ENCODE results near the gene ITGB3BP.
A peak's percentile ranks its signal among the peaks of the same experiment; 100 is the strongest.

The ITGB3BP gene

DNA sequence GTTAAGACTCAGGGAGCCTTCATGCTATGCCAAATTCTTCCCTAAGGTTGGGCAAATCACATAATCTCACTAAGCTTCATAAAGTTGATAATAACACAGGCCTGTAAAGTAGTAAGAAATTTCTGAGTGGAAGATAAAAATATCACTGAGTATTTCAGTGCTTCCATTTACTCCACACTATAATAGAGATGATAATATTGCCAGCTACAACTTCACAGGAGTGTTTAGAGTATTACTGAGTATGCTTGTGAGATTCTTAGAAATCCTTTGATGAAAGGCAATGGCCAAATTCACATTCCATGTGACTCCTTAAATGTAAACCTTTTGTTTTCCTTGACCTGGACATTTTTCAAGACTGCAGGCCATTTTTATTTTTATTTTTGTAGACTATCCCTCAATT, 10.4 kb downstream of the ITGB3BP start:
- no peak for ATAC-seq (ENCODE audit: low read depth)
- Histone ChIP-seq H3K27ac (ENCODE audit: poor library complexity, severe bottlenecking) (no peak overlapping the region), H3K27me3 (ENCODE audit: insufficient read depth, poor library complexity, severe bottlenecking) (no peaks in the 10 kb centered on the region), H3K36me3 (ENCODE audit: low read depth) (peaks cover 45% of the 10 kb centered on the region), H3K9me3 (ENCODE audit: severe bottlenecking) (no peaks in the 10 kb centered on the region), H3K4me1 (ENCODE audit: insufficient read depth, poor library complexity, severe bottlenecking) (no peaks in the 10 kb centered on the region), H3K4me3 (ENCODE audit: severe bottlenecking) (no peak overlapping the region)
- no peak for DNase-seq (ENCODE audit: low spot score)
- TF ChIP-seq, protein P1, sequence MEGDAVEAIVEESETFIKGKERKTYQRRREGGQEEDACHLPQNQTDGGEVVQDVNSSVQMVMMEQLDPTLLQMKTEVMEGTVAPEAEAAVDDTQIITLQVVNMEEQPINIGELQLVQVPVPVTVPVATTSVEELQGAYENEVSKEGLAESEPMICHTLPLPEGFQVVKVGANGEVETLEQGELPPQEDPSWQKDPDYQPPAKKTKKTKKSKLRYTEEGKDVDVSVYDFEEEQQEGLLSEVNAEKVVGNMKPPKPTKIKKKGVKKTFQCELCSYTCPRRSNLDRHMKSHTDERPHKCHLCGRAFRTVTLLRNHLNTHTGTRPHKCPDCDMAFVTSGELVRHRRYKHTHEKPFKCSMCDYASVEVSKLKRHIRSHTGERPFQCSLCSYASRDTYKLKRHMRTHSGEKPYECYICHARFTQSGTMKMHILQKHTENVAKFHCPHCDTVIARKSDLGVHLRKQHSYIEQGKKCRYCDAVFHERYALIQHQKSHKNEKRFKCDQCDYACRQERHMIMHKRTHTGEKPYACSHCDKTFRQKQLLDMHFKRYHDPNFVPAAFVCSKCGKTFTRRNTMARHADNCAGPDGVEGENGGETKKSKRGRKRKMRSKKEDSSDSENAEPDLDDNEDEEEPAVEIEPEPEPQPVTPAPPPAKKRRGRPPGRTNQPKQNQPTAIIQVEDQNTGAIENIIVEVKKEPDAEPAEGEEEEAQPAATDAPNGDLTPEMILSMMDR (IDR thresholded peaks at IDR 0.05; ENCODE audit: poor library complexity, severe bottlenecking): no peak

DNA sequence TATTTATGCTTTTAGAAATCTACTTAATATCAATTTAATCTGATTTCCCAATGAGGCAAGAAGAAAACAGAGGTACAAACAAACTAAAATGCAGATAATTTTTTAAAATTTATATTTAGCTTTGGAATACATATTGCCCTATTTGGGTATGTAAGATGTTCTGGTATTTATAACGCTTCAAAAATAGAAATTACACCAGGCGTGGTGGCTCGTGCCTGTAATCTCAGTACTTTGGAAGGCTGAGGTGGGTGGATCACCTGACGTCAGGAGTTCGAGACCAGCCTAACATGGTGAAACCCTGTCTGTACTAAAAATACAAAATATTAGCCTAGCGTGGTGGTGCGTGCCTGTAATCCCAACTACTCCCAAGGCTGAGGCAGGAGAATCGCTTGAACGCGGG, 13.3 kb downstream of the ITGB3BP start:
- Histone ChIP-seq H3K9me3 (ENCODE audit: severe bottlenecking) (no peaks in the 10 kb centered on the region), H3K4me3 (ENCODE audit: severe bottlenecking) (no peak overlapping the region), H3K4me1 (ENCODE audit: insufficient read depth, poor library complexity, severe bottlenecking) (no peaks in the 10 kb centered on the region), H3K36me3 (ENCODE audit: low read depth) (peaks cover 52% of the 10 kb centered on the region), H3K27me3 (ENCODE audit: insufficient read depth, poor library complexity, severe bottlenecking) (no peaks in the 10 kb centered on the region), H3K27ac (ENCODE audit: poor library complexity, severe bottlenecking) (no peak overlapping the region)
- TF ChIP-seq, protein P1 (IDR thresholded peaks at IDR 0.05; ENCODE audit: poor library complexity, severe bottlenecking): no peak
- DNase-seq (ENCODE audit: low spot score) (no peak), ATAC-seq (ENCODE audit: low read depth) (no peak)

DNA sequence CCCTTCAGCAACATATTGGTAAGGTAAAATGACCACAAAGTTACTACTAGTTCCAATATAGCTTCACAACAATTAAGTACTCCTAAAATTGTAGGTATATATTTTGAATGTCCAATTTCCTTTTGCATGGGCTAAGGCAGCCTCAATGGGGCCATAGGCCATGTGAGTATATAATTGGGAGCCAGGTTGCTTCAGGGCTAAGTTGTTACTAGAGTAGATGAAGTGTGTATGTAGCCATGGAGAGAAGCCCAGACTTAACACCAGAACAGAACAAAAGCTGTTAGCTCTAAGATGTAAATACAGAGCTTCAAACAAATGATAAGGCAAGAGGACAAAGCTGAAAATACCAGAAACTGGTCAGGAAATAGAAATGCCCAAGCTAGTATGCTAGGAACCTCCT, 16.2 kb downstream of the ITGB3BP start:
- DNase-seq (ENCODE audit: low spot score) (no peak), ATAC-seq (ENCODE audit: low read depth) (no peak)
- Histone ChIP-seq H3K36me3 (ENCODE audit: low read depth) (peaks cover 42% of the 10 kb centered on the region), H3K27ac (ENCODE audit: poor library complexity, severe bottlenecking) (no peak overlapping the region), H3K4me3 (ENCODE audit: severe bottlenecking) (no peak overlapping the region), H3K9me3 (ENCODE audit: severe bottlenecking) (no peaks in the 10 kb centered on the region), H3K4me1 (ENCODE audit: insufficient read depth, poor library complexity, severe bottlenecking) (no peaks in the 10 kb centered on the region), H3K27me3 (ENCODE audit: insufficient read depth, poor library complexity, severe bottlenecking) (no peaks in the 10 kb centered on the region)
- TF ChIP-seq, protein P1 (IDR thresholded peaks at IDR 0.05; ENCODE audit: poor library complexity, severe bottlenecking): no peak

DNA sequence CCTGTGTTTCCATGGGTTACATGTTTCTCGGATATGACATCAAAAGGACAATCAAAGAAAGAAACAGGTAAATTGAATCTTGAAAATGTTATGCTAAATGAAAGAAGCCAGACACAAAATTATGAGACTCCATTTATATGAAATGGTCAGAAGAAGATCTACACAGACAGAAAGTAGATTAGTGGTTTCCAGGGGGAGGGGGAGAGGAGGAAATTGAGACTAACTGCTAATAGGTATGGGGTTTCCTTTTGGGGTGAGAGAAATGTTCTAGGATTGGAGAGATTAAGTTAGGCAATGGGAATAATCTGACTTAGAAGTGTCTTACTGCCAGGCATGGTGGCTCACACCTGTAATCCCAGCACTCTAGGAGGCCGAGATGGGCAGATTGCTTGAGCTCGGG, 21.8 kb downstream of the ITGB3BP start:
- DNase-seq (ENCODE audit: low spot score): no peak
- Histone ChIP-seq H3K27me3 (ENCODE audit: insufficient read depth, poor library complexity, severe bottlenecking) (no peaks in the 10 kb centered on the region), H3K9me3 (ENCODE audit: severe bottlenecking) (no peaks in the 10 kb centered on the region), H3K36me3 (ENCODE audit: low read depth) (peaks cover 17% of the 10 kb centered on the region), H3K4me3 (ENCODE audit: severe bottlenecking) (no peak overlapping the region), H3K4me1 (ENCODE audit: insufficient read depth, poor library complexity, severe bottlenecking) (peaks cover 11% of the 10 kb centered on the region), H3K27ac (ENCODE audit: poor library complexity, severe bottlenecking) (no peak overlapping the region)
- ATAC-seq (ENCODE audit: low read depth): no peak
- TF ChIP-seq, protein P1 (IDR thresholded peaks at IDR 0.05; ENCODE audit: poor library complexity, severe bottlenecking): no peak

DNA sequence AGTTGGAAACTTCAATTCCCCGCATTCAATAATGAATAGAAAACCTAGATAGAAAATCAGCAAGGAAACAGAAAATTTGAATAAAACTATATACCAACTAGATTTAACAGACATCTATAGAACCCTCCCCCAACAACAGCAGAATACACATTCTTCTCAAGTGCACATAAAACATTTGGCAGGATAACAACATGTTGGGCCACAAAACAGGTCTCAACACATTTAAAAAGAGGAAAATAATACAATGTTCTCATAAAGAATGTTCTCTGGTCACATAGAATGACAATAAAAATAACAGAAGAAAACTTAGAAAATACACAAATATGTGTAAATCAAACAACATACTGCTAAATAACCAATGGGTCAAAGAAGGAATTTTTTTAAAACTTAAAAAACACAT, 24.9 kb downstream of the ITGB3BP start:
- Histone ChIP-seq H3K36me3 (ENCODE audit: low read depth) (peaks cover 17% of the 10 kb centered on the region), H3K27ac (ENCODE audit: poor library complexity, severe bottlenecking) (peak overlapping the region; percentile 4), H3K9me3 (ENCODE audit: severe bottlenecking) (no peaks in the 10 kb centered on the region), H3K4me3 (ENCODE audit: severe bottlenecking) (no peak overlapping the region), H3K4me1 (ENCODE audit: insufficient read depth, poor library complexity, severe bottlenecking) (peaks cover 11% of the 10 kb centered on the region), H3K27me3 (ENCODE audit: insufficient read depth, poor library complexity, severe bottlenecking) (no peaks in the 10 kb centered on the region)
- TF ChIP-seq, protein P1 (IDR thresholded peaks at IDR 0.05; ENCODE audit: poor library complexity, severe bottlenecking): no peak
- no peak for ATAC-seq (ENCODE audit: low read depth)
- no peak for DNase-seq (ENCODE audit: low spot score)

All from RWPE2 (cell line).